Activated T-helper 1 cell treated with Interleukin-2 at 50 U/mL for 16 hours (primary cell): ENCODE measurements around the gene DEFB119.
"Not testable (repeated sequence)": the region's sequence is repeated elsewhere in the genome, so short reads cannot be mapped to it uniquely, and the experiment has no call there.

Experiments used
- DNase-seq: peaks from one replicate; pipeline ENCODE4 v3.0.0-alpha.2; 2020; ENCODE audit warnings: low read depth

DEFB119 gene

GRCh38 chr20:31390490-31390889 is at the start of gene DEFB119:
DEFB119 (minus strand) TSS chr20:31390590; CDS start chr20:31390483, 107 bp downstream.
- DNase-seq = no peak

GRCh38 chr20:31430568-31431115 is 40.3 kb upstream of the DEFB119 start:
- no peak for DNase-seq

- DNase-seq = not testable (repeated sequence)
Observed at GRCh38 chr20:31427576-31427975, 37.2 kb upstream of the DEFB119 start.

GRCh38 chr20:31426891-31427551 is 36.6 kb upstream of the DEFB119 start:
- not testable (repeated sequence) for DNase-seq

- DNase-seq = no peak
Observed at GRCh38 chr20:31425797-31426196, 35.4 kb upstream of the DEFB119 start.

- no peak for DNase-seq
Observed at GRCh38 chr20:31418307-31418706, 27.9 kb upstream of the DEFB119 start.

- DNase-seq = no peak
Observed at GRCh38 chr20:31415653-31416052, 25.3 kb upstream of the DEFB119 start.

- DNase-seq = no peak
Observed at GRCh38 chr20:31414381-31414780, 24.0 kb upstream of the DEFB119 start.

- no peak for DNase-seq
Observed at GRCh38 chr20:31410011-31410410, 19.6 kb upstream of the DEFB119 start.

GRCh38 chr20:31406115-31406514 is 15.7 kb upstream of the DEFB119 start, which contains the start of gene DEFB121:
DEFB121 (minus strand) TSS chr20:31406215; CDS start chr20:31406152, 63 bp downstream.
- no peak for DNase-seq

- DNase-seq = no peak
Observed at GRCh38 chr20:31403886-31404285, 13.5 kb upstream of the DEFB119 start.

GRCh38 chr20:31394900-31395299 is 4.5 kb upstream of the DEFB119 start:
- DNase-seq = no peak

- DNase-seq = no peak
Observed at GRCh38 chr20:31392836-31393235, 2.4 kb upstream of the DEFB119 start.

GRCh38 chr20:31374346-31374745 is 16.0 kb downstream of the DEFB119 start:
- no peak for DNase-seq

- DNase-seq = no peak
Observed at GRCh38 chr20:31368301-31368700, 22.1 kb downstream of the DEFB119 start, which contains the start of gene DEFB118. DEFB118 (plus strand) TSS chr20:31368601; CDS start chr20:31368651, 50 bp downstream.

GRCh38 chr20:31364272-31364671 is 26.1 kb downstream of the DEFB119 start:
- not testable (repeated sequence) for DNase-seq

GRCh38 chr20:31363295-31363694 is 27.1 kb downstream of the DEFB119 start:
- no peak for DNase-seq

GRCh38 chr20:31355981-31356380 is 34.4 kb downstream of the DEFB119 start:
- DNase-seq = no peak

GRCh38 chr20:31341470-31341869 is 48.9 kb downstream of the DEFB119 start:
- DNase-seq = no peak

GRCh38 chr20:31330893-31331292 is 59.5 kb downstream of the DEFB119 start:
- DNase-seq = no peak
